Body of pancreas (tissue), 4 donors: ENCODE measurements around the gene SCAMP4. TPM values are rescaled to one million over a fixed set of nuclear protein-coding genes. Genes with fewer than 3 reads are reported as not detected.

ENCODE experiments used
- ATAC-seq: fragments of 150-250 bp; one replicate; pipeline ENCODE4 v1.9.1; 2016
- DNase-seq, 4 donors: peaks; one replicate each; pipeline ENCODE4 v3.0.0-alpha.2; 2019
- H3K27ac ChIP-seq, 4 donors: fragments of 200-600 bp; sonication (generic); 1 replicate in 3 of 4; 2 replicates in 1 of 4; pipeline versions ENCODE4 v1.5.1 to v1.6.1; 2016 to 2019; ENCODE audit warnings: mild to moderate bottlenecking in 1 of 4, mixed read lengths in 1 of 4, moderate library complexity in 1 of 4
- H3K27me3 ChIP-seq, 2 donors: fragments of 200-600 bp; sonication (generic); one replicate each; pipeline ENCODE4 v1.6.0; 2016; ENCODE audit warnings: mild to moderate bottlenecking in 1 of 2
- H3K36me3 ChIP-seq, 2 donors: fragments of 200-600 bp; sonication (generic); replicated peaks in 1 of 2; 2 replicates each; pipeline ENCODE4 v1.5.1; 2016; ENCODE audit warnings: low read depth in 2 of 2; ENCODE audit not compliant: insufficient read depth in 1 of 2
- H3K4me1 ChIP-seq: fragments of 200-600 bp; sonication (generic); one replicate; pipeline ENCODE4 v1.6.0; 2016
- H3K4me3 ChIP-seq, 2 donors: fragments of 200-600 bp; sonication (generic); 1 replicate in 1 of 2; 2 replicates in 1 of 2; pipeline ENCODE4 v1.5.1; 2016 to 2019
- H3K9me3 ChIP-seq, 3 donors: fragments of 200-600 bp; sonication (generic); 1 replicate in 2 of 3; 2 replicates in 1 of 3; pipeline ENCODE4 v1.5.1; 2016
- CTCF ChIP-seq, 7 experiments: fragments of 450-650 bp in 4 of 7; fragments of 200-600 bp in 3 of 7; sonication (generic) in 3 of 7; IDR thresholded peaks; one replicate each; pipeline ENCODE4 v1.5.1; 2016 to 2019; ENCODE audit warnings: antibody characterized with exemption in 7 of 7
- POLR2A ChIP-seq, 3 donors: fragments of 450-650 bp; IDR thresholded peaks; one replicate each; pipeline ENCODE4 v1.6.1; 2016; ENCODE audit warnings: antibody characterized with exemption in 3 of 3, mild to moderate bottlenecking in 2 of 3
- WGBS, 2 donors: methylation state at CpG; one replicate each; pipeline ENCODE4 v1.1.5; 2017; 5-methylcytosine and 5-hydroxymethylcytosine counted together
- intact Hi-C: fragments of 100-400 bp; cut with DNase I; formaldehyde crosslinking; loops from one replicate; pipeline ENCODE4 v1.15.1; 2023
- total RNA-seq, 2 donors: library from RNA; depleted of rRNA; stranded (reverse); fragments of >200 nt; gene quantifications; one replicate each; pipeline ENCODE4 v1.1.0, GENCODE V29; 2016

The SCAMP4 gene
- total RNA-seq, 2 donors from 2014 or later: 37.6 to 67.2 TPM

- DNase-seq: no peak
- no peak overlapping the region for H3K4me3 ChIP-seq
- H3K36me3 ChIP-seq: peaks cover 5 to 16% of the 10 kb centered on the region in 2 donors
- intact Hi-C loops: no loop called here
- TF ChIP-seq CTCF (IDR thresholded peaks at IDR 0.05) (no peak), POLR2A (IDR thresholded peaks at IDR 0.05) (no peak)
- H3K4me1 ChIP-seq: peaks cover 7% of the 10 kb centered on the region
- no peaks in the 10 kb centered on the region for H3K9me3 ChIP-seq
- no peak overlapping the region for H3K27ac ChIP-seq
- WGBS, 2 donors: 92 to 98% methylated on average over 6 to 28 of the region's 28 CpGs
- H3K27me3 ChIP-seq: no peaks in the 10 kb centered on the region
- ATAC-seq: no peak
Measured at GRCh38 chr19:1918975-1919374, 13.8 kb downstream of the SCAMP4 start.

GRCh38 chr19:1920644-1921043, 15.4 kb downstream of the SCAMP4 start:
- ATAC-seq (no peak), DNase-seq (no peak)
- intact Hi-C loops: loop anchor here (10.0 kb wide), 1 partner anchor 164 kb away; no protein-coding TSS in a partner anchor
- H3K4me3 ChIP-seq: no peak overlapping the region
- TF ChIP-seq CTCF (IDR thresholded peaks at IDR 0.05): no peak
- TF ChIP-seq POLR2A (IDR thresholded peaks at IDR 0.05): no peak
- H3K27ac ChIP-seq: no peak overlapping the region
- no peaks in the 10 kb centered on the region for H3K4me1 ChIP-seq
- no peaks in the 10 kb centered on the region for H3K9me3 ChIP-seq
- no peaks in the 10 kb centered on the region for H3K27me3 ChIP-seq
- WGBS, 2 donors: 92 to 98% methylated on average over 8 to 17 of the region's 19 CpGs
- H3K36me3 ChIP-seq: peaks cover 5 to 24% of the 10 kb centered on the region in 2 donors

- H3K9me3 ChIP-seq: no peaks in the 10 kb centered on the region
- peaks cover 5 to 24% of the 10 kb centered on the region in 2 donors for H3K36me3 ChIP-seq
- H3K27me3 ChIP-seq: no peaks in the 10 kb centered on the region
- H3K4me3 ChIP-seq: no peak overlapping the region
- TF ChIP-seq POLR2A (IDR thresholded peaks at IDR 0.05) (no peak), CTCF (IDR thresholded peaks at IDR 0.05) (no peak)
- no peak overlapping the region for H3K27ac ChIP-seq
- no peak for ATAC-seq
- 87 to 95% methylated on average over 2 to 17 of the region's 19 CpGs for WGBS, 2 donors
- intact Hi-C loops: loop anchor here (10.0 kb wide), 1 partner anchor 163 kb away; no protein-coding TSS in a partner anchor
- H3K4me1 ChIP-seq: no peaks in the 10 kb centered on the region
- no peak for DNase-seq
Measured at GRCh38 chr19:1921326-1921725, 16.1 kb downstream of the SCAMP4 start.

- Histone ChIP-seq H3K4me3 (no peak overlapping the region), H3K4me1 (no peaks in the 10 kb centered on the region), H3K27ac (no peak overlapping the region), H3K9me3 (no peaks in the 10 kb centered on the region), H3K27me3 (no peaks in the 10 kb centered on the region), H3K36me3 (peaks cover 5 to 24% of the 10 kb centered on the region in 2 donors)
- 91 to 94% methylated on average over 14 to 15 of the region's 15 CpGs for WGBS, 2 donors
- DNase-seq: no peak
- intact Hi-C loops: loop anchor here (10.0 kb wide), 1 partner anchor 163 kb away; no protein-coding TSS in a partner anchor
- TF ChIP-seq POLR2A (IDR thresholded peaks at IDR 0.05) (no peak), CTCF (IDR thresholded peaks at IDR 0.05) (no peak)
- no peak for ATAC-seq
Measured at GRCh38 chr19:1921825-1922224, 16.6 kb downstream of the SCAMP4 start.

- no peaks in the 10 kb centered on the region for H3K27me3 ChIP-seq
- TF ChIP-seq CTCF (IDR thresholded peaks at IDR 0.05): no peak
- no peak for TF ChIP-seq POLR2A (IDR thresholded peaks at IDR 0.05)
- H3K9me3 ChIP-seq: no peaks in the 10 kb centered on the region
- H3K4me3 ChIP-seq: no peak overlapping the region
- no peaks in the 10 kb centered on the region for H3K4me1 ChIP-seq
- no peak overlapping the region for H3K27ac ChIP-seq
- DNase-seq (no peak), ATAC-seq (no peak)
- peaks cover 5 to 24% of the 10 kb centered on the region in 2 donors for H3K36me3 ChIP-seq
- intact Hi-C loops: loop anchor here (10.0 kb wide), 1 partner anchor 162 kb away; no protein-coding TSS in a partner anchor
- WGBS, 2 donors: 92 to 100% methylated on average over 12 to 21 of the region's 23 CpGs
Measured at GRCh38 chr19:1922803-1923202, 17.6 kb downstream of the SCAMP4 start.
